HPDE6-E6E7 (cell line): ENCODE results near the gene DACH1.
"Not testable (repeated sequence)": the region's sequence is repeated elsewhere in the genome, so short reads cannot be mapped to it uniquely, and the experiment has no call there.

Source experiments
- DNase-seq: peaks from one replicate; pipeline ENCODE4 v3.0.0; 2011; ENCODE audit warnings: missing footprints; ENCODE audit errors: extremely low spot score

DACH1 gene

GRCh38 chr13:71865874-71866334 lies 1.1 kb downstream of the DACH1 start:
- no peak for DNase-seq

GRCh38 chr13:71864986-71865873 lies 1.8 kb downstream of the DACH1 start:
- DNase-seq = no peak

- DNase-seq = no peak
These were observed 2.7 kb downstream of the DACH1 start for GRCh38 chr13:71864094-71864985.

GRCh38 chr13:71863254-71863865 lies 3.6 kb downstream of the DACH1 start:
- no peak for DNase-seq

GRCh38 chr13:71862459-71862943 lies 4.5 kb downstream of the DACH1 start:
- no peak for DNase-seq

- DNase-seq = no peak
These were observed 5.1 kb downstream of the DACH1 start for GRCh38 chr13:71861769-71862458.

GRCh38 chr13:71860547-71861138 lies 6.4 kb downstream of the DACH1 start:
- no peak for DNase-seq

GRCh38 chr13:71858647-71859046 lies 8.4 kb downstream of the DACH1 start:
- DNase-seq = no peak

- no peak for DNase-seq
These were observed 10.4 kb downstream of the DACH1 start for GRCh38 chr13:71856548-71857043.

GRCh38 chr13:71854401-71854800 lies 12.6 kb downstream of the DACH1 start:
- no peak for DNase-seq

GRCh38 chr13:71853725-71854124 lies 13.3 kb downstream of the DACH1 start:
- DNase-seq = no peak

GRCh38 chr13:71852736-71853135 lies 14.3 kb downstream of the DACH1 start:
- no peak for DNase-seq

GRCh38 chr13:71851498-71852409 lies 15.2 kb downstream of the DACH1 start:
- no peak for DNase-seq

- DNase-seq = no peak
These were observed 25.0 kb downstream of the DACH1 start for GRCh38 chr13:71842003-71842402.

- DNase-seq = no peak
These were observed 28.2 kb downstream of the DACH1 start for GRCh38 chr13:71838842-71839241.

GRCh38 chr13:71837582-71837981 lies 29.4 kb downstream of the DACH1 start:
- not testable (repeated sequence) for DNase-seq

GRCh38 chr13:71831716-71832115 lies 35.3 kb downstream of the DACH1 start:
- no peak for DNase-seq

GRCh38 chr13:71830736-71831135 lies 36.3 kb downstream of the DACH1 start:
- DNase-seq = no peak

- DNase-seq = no peak
These were observed 36.7 kb downstream of the DACH1 start for GRCh38 chr13:71830323-71830722.

- no peak for DNase-seq
These were observed 37.5 kb downstream of the DACH1 start for GRCh38 chr13:71829547-71829946.
